Panc1 (cell line): ENCODE measurements around the gene CMTM7. TPM values are rescaled to one million over a fixed set of nuclear protein-coding genes. Genes with fewer than 3 reads are reported as not detected.

Source experiments
- ATAC-seq: fragments of 200-7000 bp; cut with Tn5 transposase; 2 replicates; pipeline ENCODE4 v1.9.1; 2020; ENCODE audit warnings: mild to moderate bottlenecking, moderate library complexity
- BruUV-seq: library from RNA; stranded (reverse); fragments of 400-500 nt; replicated peaks from 2 replicates; lab custom pipeline; 2021; lab: Mats Ljungman, UMichigan
- CTCF ChIA-PET: fragments of 300-600 bp; sonication (Branson Sonifier 250); formaldehyde crosslinking; loops from one replicate; lab custom pipeline; 2022; ENCODE audit warnings: antibody characterized with exemption; lab: Charles Lee
- POLR2A ChIA-PET: fragments of 300-600 bp; sonication (Branson Sonifier 250); formaldehyde crosslinking; loops from one replicate; lab custom pipeline; 2022; ENCODE audit warnings: antibody characterized with exemption; lab: Charles Lee
- DNase-seq: peaks from one replicate; pipeline ENCODE4 v3.0.0-alpha.2; 2010; ENCODE audit warnings: low read depth, low spot score
- H3K27ac ChIP-seq: 2 replicates; pipeline ENCODE4 v1.5.1; 2011; ENCODE audit warnings: mild to moderate bottlenecking, low read length, inconsistent platforms
- H3K27me3 ChIP-seq: fragments of 200-500 bp; sonication (Bioruptor generic); 2 replicates; pipeline ENCODE4 v1.6.0; 2014; ENCODE audit warnings: low read length, inconsistent platforms; ENCODE audit not compliant: control insufficient read depth, insufficient read depth
- H3K36me3 ChIP-seq: fragments of 200-500 bp; sonication (Bioruptor generic); 2 replicates; pipeline ENCODE4 v1.5.1; 2014; ENCODE audit warnings: inconsistent platforms, mild to moderate bottlenecking, low read length, moderate library complexity; ENCODE audit not compliant: control insufficient read depth, insufficient read depth
- H3K4me1 ChIP-seq: 2 replicates; pipeline ENCODE4 v1.5.1; 2011; ENCODE audit warnings: inconsistent platforms, mild to moderate bottlenecking, low read length, moderate library complexity; ENCODE audit not compliant: control insufficient read depth, insufficient read depth
- H3K4me3 ChIP-seq, 2 experiments: 2 replicates each; pipeline ENCODE4 v1.5.1; 2011 to 2012; ENCODE audit warnings: low read depth in 2 of 2, low read length in 2 of 2, mild to moderate bottlenecking in 2 of 2, inconsistent platforms in 1 of 2, moderate library complexity in 1 of 2
- H3K9me3 ChIP-seq: fragments of 200-500 bp; sonication (Bioruptor generic); 2 replicates; pipeline ENCODE4 v1.5.1; 2014; ENCODE audit warnings: low read depth, mild to moderate bottlenecking, inconsistent platforms, low read length, moderate library complexity; ENCODE audit not compliant: control insufficient read depth, insufficient read depth
- POLR2AphosphoS5 ChIP-seq: IDR thresholded peaks from 2 replicates; pipeline ENCODE4 v1.6.1; 2012; ENCODE audit warnings: mild to moderate bottlenecking, low read depth, low read length, moderate library complexity
- REST ChIP-seq, 2 experiments: IDR thresholded peaks; 2 replicates each; pipeline ENCODE4 v1.6.1; 2011 to 2012; ENCODE audit warnings: low read depth in 2 of 2, control low read depth in 1 of 2, low read length in 1 of 2, mild to moderate bottlenecking in 1 of 2, moderate library complexity in 1 of 2; ENCODE audit not compliant: insufficient read depth in 1 of 2
- SIN3A ChIP-seq: IDR thresholded peaks from 2 replicates; pipeline ENCODE4 v1.6.1; 2012; ENCODE audit warnings: low read depth, mild to moderate bottlenecking, low read length, moderate library complexity, borderline replicate concordance; ENCODE audit not compliant: insufficient read depth
- TCF7L2 ChIP-seq: IDR thresholded peaks from 2 replicates; pipeline ENCODE4 v1.6.1; 2011; ENCODE audit warnings: mild to moderate bottlenecking, low read depth, low read length, inconsistent platforms
- in situ Hi-C: cut with HindIII; loops from 2 replicates; pipeline ENCODE4 v1.10.0; 2016; ENCODE audit warnings: low sequenced_read_pairs, low pct_unique_long_range_greater_than_20kb
- intact Hi-C: fragments of 100-400 bp; cut with micrococcal nuclease; formaldehyde crosslinking; loops from one replicate; pipeline ENCODE4 v1.10.0; 2022; ENCODE audit not compliant: unreplicated experiment
- total RNA-seq: library from RNA; stranded (reverse); gene quantifications from one replicate; pipeline ENCODE4 v1.2.1, GENCODE V29; 2021; ENCODE audit not compliant: unreplicated experiment
- TF ChIP-seq, protein P1 (sequence below): fragments of 450-650 bp; IDR thresholded peaks from 2 replicates; pipeline ENCODE4 v1.5.1; 2017; ENCODE audit warnings: mild to moderate bottlenecking

The CMTM7 gene
- total RNA-seq, 1 experiment from 2014 or later = 43.5 TPM

DNA sequence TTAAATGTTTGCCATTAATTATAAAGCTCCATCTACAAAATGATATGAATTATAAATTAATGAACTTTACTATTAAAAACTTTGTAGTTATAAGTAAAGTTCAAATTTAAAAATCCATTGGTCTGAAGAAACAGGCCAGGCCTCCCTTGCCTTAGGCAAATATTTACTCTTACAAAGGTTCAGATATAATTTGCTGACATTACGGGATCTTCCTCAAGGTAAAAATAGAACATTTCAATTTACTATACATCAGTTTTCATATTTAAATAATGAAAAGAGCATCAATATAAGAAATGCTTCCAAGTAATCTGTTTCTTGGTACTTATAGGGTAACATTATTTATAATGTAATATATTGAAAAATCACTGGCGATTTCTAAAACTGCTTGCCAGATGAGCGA is 107.3 kb downstream of the CMTM7 start:
- no peaks in the 10 kb centered on the region; the same call in 1 of the 2 replicates for H3K36me3 ChIP-seq
- DNase-seq (no peak), ATAC-seq (no peak)
- no peak overlapping the region for H3K4me3 ChIP-seq
- in situ Hi-C loops = no loop called here
- no peak for TF ChIP-seq REST (IDR thresholded peaks at IDR 0.05; ENCODE audit: insufficient read depth in 1 of 2, low read depth in 2 of 2, low read length in 1 of 2)
- TF ChIP-seq, protein P1, sequence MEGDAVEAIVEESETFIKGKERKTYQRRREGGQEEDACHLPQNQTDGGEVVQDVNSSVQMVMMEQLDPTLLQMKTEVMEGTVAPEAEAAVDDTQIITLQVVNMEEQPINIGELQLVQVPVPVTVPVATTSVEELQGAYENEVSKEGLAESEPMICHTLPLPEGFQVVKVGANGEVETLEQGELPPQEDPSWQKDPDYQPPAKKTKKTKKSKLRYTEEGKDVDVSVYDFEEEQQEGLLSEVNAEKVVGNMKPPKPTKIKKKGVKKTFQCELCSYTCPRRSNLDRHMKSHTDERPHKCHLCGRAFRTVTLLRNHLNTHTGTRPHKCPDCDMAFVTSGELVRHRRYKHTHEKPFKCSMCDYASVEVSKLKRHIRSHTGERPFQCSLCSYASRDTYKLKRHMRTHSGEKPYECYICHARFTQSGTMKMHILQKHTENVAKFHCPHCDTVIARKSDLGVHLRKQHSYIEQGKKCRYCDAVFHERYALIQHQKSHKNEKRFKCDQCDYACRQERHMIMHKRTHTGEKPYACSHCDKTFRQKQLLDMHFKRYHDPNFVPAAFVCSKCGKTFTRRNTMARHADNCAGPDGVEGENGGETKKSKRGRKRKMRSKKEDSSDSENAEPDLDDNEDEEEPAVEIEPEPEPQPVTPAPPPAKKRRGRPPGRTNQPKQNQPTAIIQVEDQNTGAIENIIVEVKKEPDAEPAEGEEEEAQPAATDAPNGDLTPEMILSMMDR = no peak
- no peak for TF ChIP-seq SIN3A
- TF ChIP-seq POLR2AphosphoS5 = no peak
- TF ChIP-seq TCF7L2 = no peak
- H3K27me3 ChIP-seq = no peaks in the 10 kb centered on the region
- no peak overlapping the region for H3K27ac ChIP-seq
- intact Hi-C loops = no loop called here
- CTCF ChIA-PET = no interaction called here
- peaks cover 14% of the 10 kb centered on the region; the same call in 1 of the 2 replicates for H3K4me1 ChIP-seq
- POLR2A ChIA-PET = no interaction called here
- no peaks in the 10 kb centered on the region for H3K9me3 ChIP-seq
- BruUV-seq = no TSS peak

- Histone ChIP-seq H3K27me3 (no peaks in the 10 kb centered on the region), H3K4me3 (no peak overlapping the region), H3K36me3 (no peaks in the 10 kb centered on the region; the same call in 1 of the 2 replicates), H3K9me3 (no peaks in the 10 kb centered on the region), H3K4me1 (peaks cover 14% of the 10 kb centered on the region; the same call in 1 of the 2 replicates), H3K27ac (no peak overlapping the region)
- in situ Hi-C loops (no loop called here), intact Hi-C loops (no loop called here)
- CTCF ChIA-PET = no interaction called here
- BruUV-seq = no TSS peak
- no peak for TF ChIP-seq REST (IDR thresholded peaks at IDR 0.05; ENCODE audit: insufficient read depth in 1 of 2, low read depth in 2 of 2, low read length in 1 of 2)
- TF ChIP-seq TCF7L2 = no peak
- TF ChIP-seq, protein P1 = no peak
- TF ChIP-seq POLR2AphosphoS5 = no peak
- TF ChIP-seq SIN3A = no peak
- POLR2A ChIA-PET = no interaction called here
- DNase-seq (no peak), ATAC-seq (no peak)
Observed at GRCh38 chr3:32499585-32499984, 107.9 kb downstream of the CMTM7 start.
